ENCODE results near the gene TRIP10.

DNA sequence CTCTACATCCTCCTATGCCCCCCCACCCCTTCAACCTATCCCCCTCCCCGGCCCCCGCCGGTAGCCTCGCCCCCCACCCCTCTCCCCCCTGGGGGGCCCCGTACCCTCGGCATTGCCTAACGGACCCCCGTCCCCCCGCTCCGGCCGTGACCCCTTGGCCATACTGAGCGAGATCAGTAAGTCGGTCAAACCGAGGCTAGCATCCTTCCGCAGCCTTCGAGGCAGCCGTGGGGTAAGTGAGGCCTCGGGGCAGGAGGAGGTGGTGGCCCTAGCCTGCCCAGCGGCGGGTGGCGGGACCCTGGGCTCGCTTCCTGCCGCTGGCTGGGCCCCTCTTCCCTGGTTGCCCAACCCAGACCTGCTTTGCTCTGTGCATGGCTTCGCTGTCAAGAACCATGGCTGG is 6.5 kb downstream of the TRIP10 start:
- TF ChIP-seq EZH2phosphoT487 (IDR thresholded peaks at IDR 0.05; ENCODE audit: low read length): no peak
- TF ChIP-seq, protein P1, sequence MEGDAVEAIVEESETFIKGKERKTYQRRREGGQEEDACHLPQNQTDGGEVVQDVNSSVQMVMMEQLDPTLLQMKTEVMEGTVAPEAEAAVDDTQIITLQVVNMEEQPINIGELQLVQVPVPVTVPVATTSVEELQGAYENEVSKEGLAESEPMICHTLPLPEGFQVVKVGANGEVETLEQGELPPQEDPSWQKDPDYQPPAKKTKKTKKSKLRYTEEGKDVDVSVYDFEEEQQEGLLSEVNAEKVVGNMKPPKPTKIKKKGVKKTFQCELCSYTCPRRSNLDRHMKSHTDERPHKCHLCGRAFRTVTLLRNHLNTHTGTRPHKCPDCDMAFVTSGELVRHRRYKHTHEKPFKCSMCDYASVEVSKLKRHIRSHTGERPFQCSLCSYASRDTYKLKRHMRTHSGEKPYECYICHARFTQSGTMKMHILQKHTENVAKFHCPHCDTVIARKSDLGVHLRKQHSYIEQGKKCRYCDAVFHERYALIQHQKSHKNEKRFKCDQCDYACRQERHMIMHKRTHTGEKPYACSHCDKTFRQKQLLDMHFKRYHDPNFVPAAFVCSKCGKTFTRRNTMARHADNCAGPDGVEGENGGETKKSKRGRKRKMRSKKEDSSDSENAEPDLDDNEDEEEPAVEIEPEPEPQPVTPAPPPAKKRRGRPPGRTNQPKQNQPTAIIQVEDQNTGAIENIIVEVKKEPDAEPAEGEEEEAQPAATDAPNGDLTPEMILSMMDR (IDR thresholded peaks at IDR 0.05; ENCODE audit: low read length): no peak

Measured in MM.1S (cell line).